ENCODE data around the gene ETV3L. TPM values are rescaled to one million over a fixed set of nuclear protein-coding genes. Genes with fewer than 3 reads are reported as not detected.

The ETV3L gene
- total and polyA plus RNA-seq, 2 donors = 0.14 to 1.0 TPM

DNA sequence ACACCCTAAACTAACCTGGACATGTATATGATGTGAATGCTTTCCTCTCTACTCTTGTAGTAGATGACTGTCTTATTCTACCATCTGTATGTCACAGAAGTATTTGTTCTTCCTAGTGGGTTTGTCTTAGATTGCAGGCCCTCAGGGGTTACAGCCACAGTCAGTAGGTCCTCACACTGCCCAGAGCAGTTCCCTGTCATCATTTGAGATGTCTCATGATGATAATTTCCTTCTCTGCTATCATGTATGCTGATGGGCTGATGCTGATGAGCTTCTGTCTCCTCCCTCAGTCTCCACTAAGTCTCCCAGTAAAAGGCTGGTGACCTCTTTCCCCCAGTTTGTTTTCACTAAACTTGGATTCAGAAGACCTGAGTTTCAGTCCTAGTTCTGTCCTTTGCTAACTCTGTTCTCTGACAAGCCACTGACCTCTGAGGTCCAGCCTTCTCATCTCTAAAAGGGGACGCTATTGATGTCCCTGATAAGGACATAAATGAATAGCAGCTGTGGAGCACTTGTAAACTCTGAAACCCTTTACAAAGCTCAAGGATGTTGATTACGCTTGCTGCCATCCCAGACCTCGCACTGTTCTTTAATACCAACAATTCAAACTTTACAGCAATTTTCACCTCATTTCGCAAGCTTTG, 41.7 kb upstream of the ETV3L start:
- 96% methylated on average over 4 of the region's 4 CpGs for WGBS
- Histone ChIP-seq H3K9me3 (ENCODE audit: control insufficient read depth in 2 of 2, insufficient read depth in 1 of 2, low read length in 1 of 2) (no peaks in the 10 kb centered on the region), H3K27ac (ENCODE audit: low read depth in 1 of 2, low read length in 1 of 2) (no peak overlapping the region), H3K4me1 (ENCODE audit: control insufficient read depth in 2 of 2, insufficient read depth in 2 of 2, low read length in 2 of 2) (peaks cover 11 to 12% of the 10 kb centered on the region in 2 donors), H3K4me3 (ENCODE audit: low read length in 2 of 2) (no peak overlapping the region), H3K27me3 (ENCODE audit: control insufficient read depth in 2 of 2, insufficient read depth in 1 of 2, low read length in 1 of 2) (peaks cover 7 to 17% of the 10 kb centered on the region in 2 donors), H3K36me3 (ENCODE audit: control insufficient read depth in 2 of 2, insufficient read depth in 2 of 2, low read length in 1 of 2) (no peaks in the 10 kb centered on the region)
- DNase-seq (ENCODE audit: low read depth in 6 of 9, low spot score in 9 of 9) = no peak

- no peak overlapping the region for H3K27ac ChIP-seq (ENCODE audit: low read depth in 1 of 2, low read length in 1 of 2)
- 98% methylated on average over 2 of the region's 2 CpGs for WGBS
Observed at GRCh38 chr1:157140063-157140588, 40.5 kb upstream of the ETV3L start.

GRCh38 chr1:157139052-157139715, 39.6 kb upstream of the ETV3L start:
- WGBS = 32% methylated on average over 9 of the region's 9 CpGs
- peak in 1 of 9 donors; percentile 58 for DNase-seq (ENCODE audit: low read depth in 6 of 9, low spot score in 9 of 9)
- Histone ChIP-seq H3K27ac (ENCODE audit: low read depth in 1 of 2, low read length in 1 of 2) (peak overlapping the region; percentile 84 to 85), H3K27me3 (ENCODE audit: control insufficient read depth in 2 of 2, insufficient read depth in 1 of 2, low read length in 1 of 2) (peaks cover 7 to 17% of the 10 kb centered on the region in 2 donors), H3K36me3 (ENCODE audit: control insufficient read depth in 2 of 2, insufficient read depth in 2 of 2, low read length in 1 of 2) (peaks cover 12 to 15% of the 10 kb centered on the region in 2 donors), H3K4me3 (ENCODE audit: low read length in 2 of 2) (peak overlapping the region; percentile 77 to 93), H3K9me3 (ENCODE audit: control insufficient read depth in 2 of 2, insufficient read depth in 1 of 2, low read length in 1 of 2) (no peaks in the 10 kb centered on the region), H3K4me1 (ENCODE audit: control insufficient read depth in 2 of 2, insufficient read depth in 2 of 2, low read length in 2 of 2) (peaks cover 14 to 24% of the 10 kb centered on the region in 2 donors)

More at GRCh38 chr1:157140063-157140588, 40.5 kb upstream of the ETV3L start:
- Histone ChIP-seq H3K36me3 (ENCODE audit: control insufficient read depth in 2 of 2, insufficient read depth in 2 of 2, low read length in 1 of 2) (peaks cover 2 to 8% of the 10 kb centered on the region in 2 donors), H3K27me3 (ENCODE audit: control insufficient read depth in 2 of 2, insufficient read depth in 1 of 2, low read length in 1 of 2) (peaks cover 7 to 17% of the 10 kb centered on the region in 2 donors), H3K4me3 (ENCODE audit: low read length in 2 of 2) (no peak overlapping the region), H3K9me3 (ENCODE audit: control insufficient read depth in 2 of 2, insufficient read depth in 1 of 2, low read length in 1 of 2) (no peaks in the 10 kb centered on the region), H3K4me1 (ENCODE audit: control insufficient read depth in 2 of 2, insufficient read depth in 2 of 2, low read length in 2 of 2) (peaks cover 11 to 16% of the 10 kb centered on the region in 2 donors)
- no peak for DNase-seq (ENCODE audit: low read depth in 6 of 9, low spot score in 9 of 9)

- H3K4me3 ChIP-seq (ENCODE audit: low read length in 2 of 2) = peak within 1 kb of the TSS; percentile 77 to 93
Observed at GRCh38 chr1:157138220-157139051, 38.8 kb upstream of the ETV3L start, which contains the start of gene ETV3. TSS of gene ETV3 (minus strand) at chr1:157138395. CDS start at chr1:157136352, 2,043 bp downstream.

DNA sequence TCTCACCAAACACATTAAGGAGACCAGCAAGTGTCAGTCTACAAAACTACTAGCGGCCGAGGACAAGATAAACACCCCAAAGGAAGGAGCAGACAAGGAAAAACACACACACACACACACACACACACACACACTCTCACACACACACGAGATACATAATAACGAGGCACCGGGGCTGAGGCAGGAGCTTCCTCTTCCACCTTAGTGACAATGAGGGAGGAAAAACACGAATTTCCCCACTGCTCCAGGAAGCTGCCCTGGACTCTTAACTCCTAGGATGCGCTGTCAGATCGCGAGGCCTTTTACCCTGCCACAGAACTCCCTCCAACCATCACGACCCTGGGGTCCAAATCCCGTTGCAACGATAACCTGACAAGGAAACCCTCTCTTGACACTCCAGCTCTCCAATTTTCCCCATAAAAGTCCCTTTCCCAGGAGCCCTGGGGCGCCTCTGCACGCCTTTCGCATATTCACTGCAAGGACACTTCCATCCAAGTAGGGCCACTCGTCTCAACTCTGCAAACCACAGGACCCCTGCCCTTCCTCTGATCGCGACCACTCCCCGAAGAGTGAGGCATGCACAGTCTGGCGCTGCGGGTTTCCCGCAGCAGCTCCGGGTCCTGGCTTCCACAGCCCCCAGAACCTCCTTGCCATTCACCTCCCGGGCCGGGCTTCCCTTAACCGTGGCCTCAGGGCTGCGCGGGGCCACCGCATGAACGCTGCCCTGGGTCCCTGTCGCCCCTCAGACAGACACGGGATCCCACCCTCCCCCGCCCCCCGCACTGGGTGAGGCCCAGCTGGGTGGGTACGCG, 38.0 kb upstream of the ETV3L start:
- H3K4me1 ChIP-seq (ENCODE audit: control insufficient read depth in 2 of 2, insufficient read depth in 2 of 2, low read length in 2 of 2) = peaks cover 20 to 32% of the 10 kb centered on the region in 2 donors
- H3K9me3 ChIP-seq (ENCODE audit: control insufficient read depth in 2 of 2, insufficient read depth in 1 of 2, low read length in 1 of 2) = no peaks in the 10 kb centered on the region
- peaks cover 7 to 17% of the 10 kb centered on the region in 2 donors for H3K27me3 ChIP-seq (ENCODE audit: control insufficient read depth in 2 of 2, insufficient read depth in 1 of 2, low read length in 1 of 2)
- under 1% methylated on average over 36 of the region's 36 CpGs for WGBS
- H3K4me3 ChIP-seq (ENCODE audit: low read length in 2 of 2) = peak overlapping the region; percentile 77 to 93
- H3K27ac ChIP-seq (ENCODE audit: low read depth in 1 of 2, low read length in 1 of 2) = peak overlapping the region; percentile 84 to 85
- H3K36me3 ChIP-seq (ENCODE audit: control insufficient read depth in 2 of 2, insufficient read depth in 2 of 2, low read length in 1 of 2) = peaks cover 15 to 17% of the 10 kb centered on the region in 2 donors
- DNase-seq (ENCODE audit: low read depth in 6 of 9, low spot score in 9 of 9) = peak in 1 of 9 donors; percentile 34

More at GRCh38 chr1:157138220-157139051, 38.8 kb upstream of the ETV3L start, which contains the start of gene ETV3:
- Histone ChIP-seq H3K27ac (ENCODE audit: low read depth in 1 of 2, low read length in 1 of 2) (peak within 1 kb of the TSS; percentile 84 to 85), H3K27me3 (ENCODE audit: control insufficient read depth in 2 of 2, insufficient read depth in 1 of 2, low read length in 1 of 2) (peaks cover 7 to 17% of the 10 kb centered on the region in 2 donors), H3K4me1 (ENCODE audit: control insufficient read depth in 2 of 2, insufficient read depth in 2 of 2, low read length in 2 of 2) (peaks cover 18 to 27% of the 10 kb centered on the region in 2 donors), H3K9me3 (ENCODE audit: control insufficient read depth in 2 of 2, insufficient read depth in 1 of 2, low read length in 1 of 2) (no peaks in the 10 kb centered on the region), H3K36me3 (ENCODE audit: control insufficient read depth in 2 of 2, insufficient read depth in 2 of 2, low read length in 1 of 2) (peaks cover 15% of the 10 kb centered on the region in 2 donors)
- DNase-seq (ENCODE audit: low read depth in 6 of 9, low spot score in 9 of 9) = peak; percentile 55 to 89 (median 73)
- WGBS = under 1% methylated on average over 85 of the region's 85 CpGs

DNA sequence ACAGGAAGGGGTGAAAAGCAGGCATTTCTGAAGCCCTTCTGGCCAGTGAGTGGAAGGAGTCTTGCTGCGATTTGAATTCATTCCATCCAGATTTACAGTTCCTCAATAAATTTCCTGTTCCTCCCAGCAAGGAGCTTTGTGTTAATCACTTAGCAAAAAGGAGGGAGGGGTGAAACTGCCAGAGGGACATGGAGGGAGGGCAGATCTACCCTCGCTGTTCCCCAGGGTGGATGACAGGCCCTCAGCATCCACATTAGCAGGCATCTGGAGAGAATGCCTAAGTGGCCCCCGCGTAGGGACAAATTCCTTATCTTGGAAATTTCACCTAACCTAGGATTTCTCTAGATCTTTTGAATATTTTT, 37.4 kb upstream of the ETV3L start:
- Histone ChIP-seq H3K4me3 (ENCODE audit: low read length in 2 of 2) (peak overlapping the region; percentile 77 to 93), H3K36me3 (ENCODE audit: control insufficient read depth in 2 of 2, insufficient read depth in 2 of 2, low read length in 1 of 2) (peaks cover 19 to 20% of the 10 kb centered on the region in 2 donors), H3K27ac (ENCODE audit: low read depth in 1 of 2, low read length in 1 of 2) (peak overlapping the region in 1 of 2 donors; percentile 25), H3K27me3 (ENCODE audit: control insufficient read depth in 2 of 2, insufficient read depth in 1 of 2, low read length in 1 of 2) (peaks cover 7 to 17% of the 10 kb centered on the region in 2 donors), H3K4me1 (ENCODE audit: control insufficient read depth in 2 of 2, insufficient read depth in 2 of 2, low read length in 2 of 2) (peaks cover 22 to 37% of the 10 kb centered on the region in 2 donors), H3K9me3 (ENCODE audit: control insufficient read depth in 2 of 2, insufficient read depth in 1 of 2, low read length in 1 of 2) (no peaks in the 10 kb centered on the region)
- WGBS = 22% methylated on average over 4 of the region's 4 CpGs
- no peak for DNase-seq (ENCODE audit: low read depth in 6 of 9, low spot score in 9 of 9)

DNA sequence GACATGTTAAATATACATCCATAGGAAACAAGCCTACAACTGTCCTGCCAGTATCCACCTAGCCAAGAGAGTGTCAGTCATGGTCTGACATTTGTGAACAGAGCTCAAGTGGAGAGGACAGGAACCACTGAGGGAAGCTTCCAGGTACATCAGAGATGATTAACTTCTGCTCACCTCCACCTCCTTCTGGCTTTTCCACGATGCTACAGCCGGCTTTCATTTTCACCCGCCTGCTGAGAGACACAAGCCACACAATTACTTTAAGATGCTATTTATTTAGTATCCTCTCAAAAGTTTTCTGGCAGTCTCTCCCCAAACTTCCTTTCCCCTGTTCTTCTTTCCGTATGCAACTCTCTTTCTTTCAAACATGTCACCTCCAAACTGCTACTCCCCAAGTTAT, 36.5 kb upstream of the ETV3L start:
- DNase-seq (ENCODE audit: low read depth in 6 of 9, low spot score in 9 of 9) = no peak
- Histone ChIP-seq H3K4me1 (ENCODE audit: control insufficient read depth in 2 of 2, insufficient read depth in 2 of 2, low read length in 2 of 2) (peaks cover 22 to 37% of the 10 kb centered on the region in 2 donors), H3K27me3 (ENCODE audit: control insufficient read depth in 2 of 2, insufficient read depth in 1 of 2, low read length in 1 of 2) (peaks cover 4 to 17% of the 10 kb centered on the region in 2 donors), H3K9me3 (ENCODE audit: control insufficient read depth in 2 of 2, insufficient read depth in 1 of 2, low read length in 1 of 2) (no peaks in the 10 kb centered on the region), H3K27ac (ENCODE audit: low read depth in 1 of 2, low read length in 1 of 2) (no peak overlapping the region), H3K4me3 (ENCODE audit: low read length in 2 of 2) (no peak overlapping the region), H3K36me3 (ENCODE audit: control insufficient read depth in 2 of 2, insufficient read depth in 2 of 2, low read length in 1 of 2) (peaks cover 20 to 27% of the 10 kb centered on the region in 2 donors)
- 85% methylated on average over 4 of the region's 4 CpGs for WGBS

- no peaks in the 10 kb centered on the region for H3K9me3 ChIP-seq (ENCODE audit: control insufficient read depth in 2 of 2, insufficient read depth in 1 of 2, low read length in 1 of 2)
- DNase-seq (ENCODE audit: low read depth in 6 of 9, low spot score in 9 of 9) = no peak
- WGBS = 96% methylated on average over 1 of the region's 1 CpG
- no peak overlapping the region for H3K4me3 ChIP-seq (ENCODE audit: low read length in 2 of 2)
- peaks cover 20 to 32% of the 10 kb centered on the region in 2 donors for H3K36me3 ChIP-seq (ENCODE audit: control insufficient read depth in 2 of 2, insufficient read depth in 2 of 2, low read length in 1 of 2)
- H3K4me1 ChIP-seq (ENCODE audit: control insufficient read depth in 2 of 2, insufficient read depth in 2 of 2, low read length in 2 of 2) = peaks cover 22 to 37% of the 10 kb centered on the region in 2 donors
- peaks cover 4 to 17% of the 10 kb centered on the region in 2 donors for H3K27me3 ChIP-seq (ENCODE audit: control insufficient read depth in 2 of 2, insufficient read depth in 1 of 2, low read length in 1 of 2)
- no peak overlapping the region for H3K27ac ChIP-seq (ENCODE audit: low read depth in 1 of 2, low read length in 1 of 2)
Observed at GRCh38 chr1:157135646-157136045, 36.0 kb upstream of the ETV3L start.
